NCI-H748 (cell line): ENCODE data around the gene TTC16.

Source experiments
- DNase-seq: peaks from one replicate; lab custom pipeline; 2025; ENCODE audit not compliant: unreplicated experiment; lab: John Stamatoyannopoulos, UW

The TTC16 gene

DNA sequence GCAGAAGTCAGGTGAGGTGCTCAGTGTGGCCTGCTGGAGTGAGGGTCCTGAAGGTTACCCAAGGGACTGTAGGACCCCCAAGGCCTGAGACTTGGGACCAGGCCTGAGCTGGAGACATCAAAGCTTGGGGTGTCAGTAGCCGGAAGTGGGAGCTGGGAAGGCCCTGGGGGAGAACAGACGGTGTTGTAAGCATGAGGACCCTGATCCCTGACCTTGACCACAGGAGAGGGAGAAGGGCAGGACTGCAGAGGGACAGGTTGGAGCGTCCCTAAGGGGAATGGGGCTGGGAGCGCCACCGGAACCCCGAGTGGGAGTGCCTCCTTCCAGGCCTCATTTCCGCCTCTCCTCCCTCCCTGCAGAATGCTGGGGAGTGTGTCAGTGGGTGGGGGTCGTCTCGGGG lies 533 bp downstream of the TTC16 start:
- DNase-seq = no peak

GRCh38 chr9:127717766-127718165 lies 1.9 kb downstream of the TTC16 start:
- DNase-seq = no peak

DNA sequence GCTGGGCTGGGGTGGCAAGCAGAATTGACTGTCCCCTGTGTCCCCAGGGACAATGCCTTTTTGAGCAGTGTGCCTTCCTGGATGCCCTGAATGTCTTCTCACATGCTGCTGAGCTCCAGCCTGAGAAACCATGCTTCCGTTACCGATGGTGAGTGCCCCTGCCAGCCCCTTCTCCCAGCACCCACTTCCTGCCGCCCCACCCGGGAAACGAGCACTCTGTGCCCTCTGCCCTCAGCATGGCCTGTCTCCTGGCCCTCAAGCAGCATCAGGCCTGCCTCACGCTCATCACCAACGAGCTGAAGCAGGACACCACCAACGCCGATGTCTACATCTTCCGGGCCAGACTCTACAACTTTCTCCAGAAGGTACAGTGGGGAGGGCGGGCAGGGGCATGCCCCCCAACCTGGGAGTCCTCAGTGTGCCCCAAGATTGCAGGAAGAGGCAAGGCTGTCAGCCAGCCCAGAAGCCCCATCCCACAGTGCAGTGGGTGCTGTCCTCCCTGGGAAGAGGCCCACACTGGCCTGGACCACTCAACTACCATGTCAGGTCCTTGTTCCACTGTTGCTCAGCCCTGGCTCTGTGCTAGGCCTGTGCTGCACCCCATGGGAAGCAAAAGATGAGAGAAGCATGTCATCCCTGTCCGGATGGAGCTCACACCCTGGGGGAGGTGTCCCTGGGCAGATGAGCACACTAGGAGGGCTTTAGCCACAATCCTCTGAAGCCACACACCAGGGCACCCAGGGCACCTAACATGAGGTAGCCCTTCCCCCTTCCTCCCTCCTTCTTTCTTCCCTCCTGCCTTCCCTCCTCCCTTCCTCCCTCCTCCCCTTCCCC lies 4.4 kb downstream of the TTC16 start:
- DNase-seq = no peak

- no peak for DNase-seq
These were observed 5.0 kb downstream of the TTC16 start for GRCh38 chr9:127720865-127721227.

- DNase-seq = peak; percentile 55
These were observed 5.5 kb downstream of the TTC16 start for GRCh38 chr9:127721391-127721821.

DNA sequence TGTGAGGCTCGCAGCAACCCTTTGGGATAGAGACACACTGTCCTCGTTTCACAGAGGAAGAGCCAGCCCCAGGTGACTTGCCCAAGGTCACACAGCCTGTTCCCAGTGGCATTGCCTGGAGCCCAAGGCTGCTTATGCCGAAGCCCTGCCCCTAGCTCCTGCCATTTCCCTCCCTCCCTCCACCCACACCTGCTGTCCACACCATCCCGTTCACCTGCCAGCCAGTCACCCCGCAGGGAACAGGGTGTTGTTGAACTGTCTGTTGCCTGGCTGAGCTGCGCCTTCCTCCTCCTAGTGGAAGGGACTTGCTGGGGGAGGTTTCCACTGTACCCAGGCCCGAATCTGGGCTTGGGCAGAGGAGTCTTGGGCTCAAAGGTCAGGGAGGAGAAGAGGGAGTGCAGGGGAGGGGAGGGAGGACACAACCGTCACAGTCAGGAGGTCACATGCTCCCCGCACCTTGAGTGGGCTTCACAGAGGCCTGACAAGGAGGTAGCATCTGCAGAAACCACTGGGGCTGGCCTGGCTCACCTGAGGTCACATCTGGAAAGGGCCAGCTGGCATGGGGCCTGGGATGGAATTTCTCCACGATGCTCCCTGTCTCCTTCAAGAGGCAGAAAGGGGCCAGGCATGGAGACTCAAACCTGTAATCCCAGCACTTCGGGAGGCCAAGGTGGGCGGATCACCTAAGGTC lies 6.3 kb downstream of the TTC16 start:
- peak; percentile 45 for DNase-seq

- DNase-seq = no peak
These were observed 7.1 kb downstream of the TTC16 start for GRCh38 chr9:127723013-127723412.

GRCh38 chr9:127723444-127723843 lies 7.6 kb downstream of the TTC16 start:
- DNase-seq = no peak

DNA sequence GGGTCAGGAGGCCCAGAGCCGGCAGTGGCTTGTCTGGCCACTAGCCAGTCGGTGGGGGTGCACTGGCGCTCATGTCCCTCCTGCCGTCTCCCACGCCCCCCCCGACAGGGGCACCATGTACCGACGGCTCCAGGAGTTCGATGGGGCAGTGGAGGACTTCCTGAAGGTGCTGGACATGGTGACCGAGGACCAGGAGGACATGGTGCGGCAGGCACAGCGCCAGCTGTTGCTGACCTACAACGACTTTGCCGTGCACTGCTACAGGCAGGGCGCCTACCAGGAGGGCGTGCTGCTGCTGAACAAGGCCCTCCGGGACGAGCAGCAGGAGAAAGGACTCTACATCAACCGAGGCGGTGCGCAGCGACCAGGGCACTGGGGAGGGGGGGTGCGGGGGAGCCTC lies 8.1 kb downstream of the TTC16 start:
- no peak for DNase-seq

DNA sequence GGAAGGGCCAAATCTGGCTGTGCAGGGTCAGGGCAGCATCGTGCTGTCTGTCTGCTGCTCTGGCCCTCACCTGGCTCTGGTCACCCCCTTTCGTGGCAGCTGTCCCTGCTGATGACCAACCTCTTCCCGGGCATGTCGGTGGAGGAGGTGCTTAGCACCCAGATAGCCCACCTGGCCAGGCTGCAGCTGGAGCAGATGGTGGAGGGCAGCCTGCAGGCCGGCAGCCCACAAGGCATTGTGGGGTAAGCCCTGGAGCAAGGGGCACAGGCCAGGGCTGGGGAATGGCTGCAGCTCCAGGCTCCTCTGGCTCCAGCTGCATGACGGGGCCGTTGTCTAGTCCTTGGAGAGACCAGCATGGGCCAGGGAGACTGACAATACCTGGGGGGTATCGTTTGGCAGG lies 11.0 kb downstream of the TTC16 start:
- DNase-seq = no peak

DNA sequence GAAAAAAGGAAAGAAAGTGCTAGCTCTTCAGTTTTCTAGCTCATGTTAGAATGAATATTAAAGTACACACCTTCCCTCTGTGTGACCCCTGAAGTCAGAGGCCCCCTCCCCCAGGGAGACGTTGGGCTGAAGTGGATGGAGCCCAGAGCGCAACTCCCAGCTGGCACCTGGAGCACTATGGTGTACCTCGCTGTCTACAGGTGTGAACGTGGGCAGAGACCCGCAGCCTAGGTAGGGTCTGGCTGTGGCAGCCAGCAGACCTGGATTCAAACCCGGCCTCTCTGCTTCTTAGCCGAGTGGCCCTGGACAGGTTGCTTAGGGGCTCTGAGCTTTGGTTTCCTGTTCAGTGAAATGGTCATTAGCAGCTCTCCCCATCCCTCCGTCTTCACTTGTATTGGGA lies 12.9 kb downstream of the TTC16 start:
- no peak for DNase-seq

- no peak for DNase-seq
These were observed 13.8 kb downstream of the TTC16 start for GRCh38 chr9:127729522-127730256.

- no peak for DNase-seq
These were observed 14.4 kb downstream of the TTC16 start for GRCh38 chr9:127730262-127730661.

- DNase-seq = no peak
These were observed 15.0 kb downstream of the TTC16 start for GRCh38 chr9:127730799-127731410.

DNA sequence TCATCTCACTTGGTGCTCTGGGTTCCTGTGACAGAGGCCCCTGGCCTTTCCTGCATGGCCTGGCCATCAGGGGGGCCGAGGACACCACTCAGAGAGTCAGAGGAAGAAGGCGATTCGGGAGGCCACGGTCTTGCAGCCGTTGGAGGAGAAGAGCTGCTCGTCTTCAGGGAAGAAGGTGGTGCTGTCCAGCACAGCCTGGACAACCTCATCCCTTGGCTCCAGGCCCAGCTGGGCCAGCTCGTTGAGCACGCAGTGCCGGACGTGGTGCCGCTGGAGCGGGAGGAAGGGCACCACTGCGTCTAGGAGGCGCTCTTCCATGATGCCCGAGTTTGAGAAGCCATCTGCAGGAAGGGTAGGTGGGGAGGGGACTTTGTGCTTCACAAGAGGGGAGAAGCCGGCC lies 16.1 kb downstream of the TTC16 start:
- no peak for DNase-seq

GRCh38 chr9:127732444-127732843 lies 16.6 kb downstream of the TTC16 start:
- DNase-seq = no peak

DNA sequence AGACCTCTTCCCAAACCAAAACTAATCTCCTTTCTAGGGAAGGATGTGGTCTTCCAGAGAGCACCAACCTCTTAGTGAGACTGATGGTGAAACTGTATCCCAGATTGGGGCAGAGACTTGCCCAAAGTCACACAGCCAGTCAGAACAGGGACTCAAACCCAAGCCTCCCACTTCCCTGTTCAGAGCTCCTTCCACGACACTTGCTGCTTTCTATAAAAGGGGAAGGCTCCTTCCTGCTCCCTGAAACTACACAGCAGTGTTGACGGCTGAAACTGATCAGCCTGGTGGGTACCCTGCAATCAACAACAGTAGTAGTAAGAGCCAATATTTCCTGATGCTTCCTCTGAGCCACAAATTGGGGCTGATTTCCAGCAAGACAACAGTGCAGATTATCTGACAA lies 17.7 kb downstream of the TTC16 start:
- no peak for DNase-seq

DNA sequence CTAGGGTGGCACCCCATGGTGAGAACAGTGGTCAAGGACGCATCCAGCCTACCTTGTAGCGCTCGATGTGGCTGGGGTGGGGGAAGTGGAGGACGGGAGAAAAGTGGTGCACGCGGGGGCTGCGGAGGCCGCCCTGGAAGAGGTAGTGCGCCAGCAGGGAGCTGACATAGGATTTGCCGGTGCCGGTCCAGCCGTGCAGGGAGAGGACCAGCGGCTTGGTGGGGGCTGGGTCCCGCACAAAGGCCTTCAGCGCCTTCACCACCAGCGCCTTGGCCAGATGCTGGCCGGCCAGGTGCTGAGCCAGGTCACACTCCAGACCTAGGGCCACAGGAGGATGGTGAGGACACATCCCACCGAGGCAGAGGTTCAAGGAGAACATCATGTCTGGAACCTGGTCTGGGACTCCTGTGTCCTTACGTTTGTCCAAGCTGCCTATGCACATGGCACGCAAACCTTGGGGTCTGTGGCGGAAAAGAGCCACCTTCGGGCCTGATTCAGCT lies 18.4 kb downstream of the TTC16 start:
- no peak for DNase-seq

GRCh38 chr9:127734747-127735529 lies 19.1 kb downstream of the TTC16 start, which contains the start of gene TOR2A:
Gene TOR2A (minus strand): TSS chr9:127735294. CDS start chr9:127735270, 24 bp downstream.
- DNase-seq = peak; percentile 98

DNA sequence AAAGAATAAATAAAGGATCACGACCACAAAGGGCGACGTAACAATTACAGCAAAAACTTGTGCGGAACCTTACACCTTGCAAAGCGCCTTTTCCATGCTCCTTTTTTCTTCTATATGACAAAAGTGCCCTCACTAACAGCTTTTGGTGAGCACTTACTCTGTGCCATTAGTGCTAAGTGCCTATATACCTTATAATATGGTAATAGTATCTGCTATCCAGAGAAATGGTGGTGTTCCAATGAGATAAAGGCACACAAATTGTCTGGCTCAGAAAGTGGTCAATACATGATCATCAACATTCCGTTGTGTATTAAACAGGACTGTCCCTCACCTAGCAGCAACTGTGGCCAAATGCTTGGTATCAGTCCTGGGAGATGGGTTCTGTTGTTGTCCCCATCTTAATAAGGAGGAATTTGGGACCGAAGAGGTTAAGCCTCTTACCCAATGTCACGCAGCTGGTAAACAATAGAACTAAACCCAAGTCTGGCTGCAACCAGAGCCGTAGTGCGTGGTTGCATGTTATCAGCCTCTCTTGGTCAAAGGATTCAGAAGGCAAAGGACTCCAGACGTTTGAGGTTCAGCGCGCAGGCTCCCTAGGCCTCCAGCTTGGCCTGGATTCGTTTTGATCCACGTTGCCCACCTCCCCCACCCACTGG lies 19.8 kb downstream of the TTC16 start:
- DNase-seq = no peak
